Ectodermal cell (in vitro differentiated cells): Measurements from ENCODE around the gene PURA.

Experiments
- H3K27ac ChIP-seq: 2 replicates; pipeline ENCODE4 v1.7.0; 2013; ENCODE audit warnings: mild to moderate bottlenecking, low read depth, low read length; ENCODE audit not compliant: insufficient read depth, poor library complexity, severe bottlenecking
- H3K27me3 ChIP-seq: 2 replicates; pipeline ENCODE4 v1.7.0; 2013; ENCODE audit warnings: mild to moderate bottlenecking, low read length; ENCODE audit not compliant: insufficient read depth, control insufficient read depth, poor library complexity, severe bottlenecking
- H3K36me3 ChIP-seq: one replicate; pipeline ENCODE4 v1.7.0; 2013; ENCODE audit warnings: low read length; ENCODE audit not compliant: control insufficient read depth, insufficient read depth
- H3K4me1 ChIP-seq: one replicate; pipeline ENCODE4 v1.7.0; 2013; ENCODE audit warnings: low read length; ENCODE audit not compliant: control insufficient read depth, insufficient read depth
- H3K4me3 ChIP-seq: 2 replicates; pipeline ENCODE4 v1.7.0; 2013; ENCODE audit warnings: low read depth, low read length, control low read depth; ENCODE audit not compliant: insufficient read depth
- H3K9me3 ChIP-seq: 2 replicates; pipeline ENCODE4 v1.7.0; 2013; ENCODE audit warnings: mild to moderate bottlenecking, low read length, moderate library complexity; ENCODE audit not compliant: control insufficient read depth
- WGBS, 2 experiments: methylation state at CpG; one replicate each; pipeline ENCODE4 v1.1.7; 2013; ENCODE audit warnings: missing lambda C conversion rate in 2 of 2; 5-methylcytosine and 5-hydroxymethylcytosine counted together

PURA gene

DNA sequence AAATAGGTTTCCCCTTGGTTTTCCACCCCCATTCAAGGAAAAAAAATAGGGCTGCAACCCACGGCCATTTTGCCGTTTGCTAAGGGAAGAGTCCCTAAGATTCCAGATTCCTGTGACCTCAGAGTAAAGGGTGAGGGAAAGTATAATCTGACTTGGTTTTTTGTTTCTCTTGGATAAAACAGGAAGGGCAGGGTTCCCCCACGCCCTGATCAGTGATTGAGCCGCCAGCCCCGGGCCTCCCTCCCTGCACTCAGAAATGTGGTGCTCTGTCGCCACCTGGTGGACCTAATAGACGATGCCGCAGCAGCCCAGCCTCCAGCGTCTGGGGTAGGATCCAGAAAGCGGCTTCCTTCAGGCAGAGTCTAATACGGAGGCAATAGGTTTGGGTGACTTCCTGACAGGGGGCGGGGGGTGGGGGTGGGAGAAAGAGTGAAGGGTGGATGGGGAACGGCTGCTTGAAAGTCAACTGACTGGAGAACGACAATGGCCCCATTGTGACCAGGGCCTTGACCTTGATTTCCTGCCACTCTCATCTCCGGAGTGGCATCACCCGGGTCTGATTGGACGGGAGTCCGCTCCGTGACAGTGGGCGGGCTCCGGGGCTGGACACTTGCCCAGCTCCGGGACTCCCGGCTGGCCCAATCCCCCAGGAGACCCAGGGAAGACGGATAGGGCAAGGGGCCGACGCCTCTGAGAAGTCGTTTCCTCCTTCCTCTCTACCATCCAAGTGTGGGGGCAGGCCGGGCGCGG lies 43.3 kb downstream of the PURA start:
- H3K36me3 ChIP-seq = no peaks in the 10 kb centered on the region
- H3K4me3 ChIP-seq = no peak overlapping the region
- H3K9me3 ChIP-seq = no peaks in the 10 kb centered on the region
- peaks cover 16% of the 10 kb centered on the region for H3K27me3 ChIP-seq
- H3K27ac ChIP-seq = no peak overlapping the region
- 12 to 14% methylated on average over 30 of the region's 30 CpGs for WGBS, 2 experiments
- peaks cover 10% of the 10 kb centered on the region for H3K4me1 ChIP-seq

DNA sequence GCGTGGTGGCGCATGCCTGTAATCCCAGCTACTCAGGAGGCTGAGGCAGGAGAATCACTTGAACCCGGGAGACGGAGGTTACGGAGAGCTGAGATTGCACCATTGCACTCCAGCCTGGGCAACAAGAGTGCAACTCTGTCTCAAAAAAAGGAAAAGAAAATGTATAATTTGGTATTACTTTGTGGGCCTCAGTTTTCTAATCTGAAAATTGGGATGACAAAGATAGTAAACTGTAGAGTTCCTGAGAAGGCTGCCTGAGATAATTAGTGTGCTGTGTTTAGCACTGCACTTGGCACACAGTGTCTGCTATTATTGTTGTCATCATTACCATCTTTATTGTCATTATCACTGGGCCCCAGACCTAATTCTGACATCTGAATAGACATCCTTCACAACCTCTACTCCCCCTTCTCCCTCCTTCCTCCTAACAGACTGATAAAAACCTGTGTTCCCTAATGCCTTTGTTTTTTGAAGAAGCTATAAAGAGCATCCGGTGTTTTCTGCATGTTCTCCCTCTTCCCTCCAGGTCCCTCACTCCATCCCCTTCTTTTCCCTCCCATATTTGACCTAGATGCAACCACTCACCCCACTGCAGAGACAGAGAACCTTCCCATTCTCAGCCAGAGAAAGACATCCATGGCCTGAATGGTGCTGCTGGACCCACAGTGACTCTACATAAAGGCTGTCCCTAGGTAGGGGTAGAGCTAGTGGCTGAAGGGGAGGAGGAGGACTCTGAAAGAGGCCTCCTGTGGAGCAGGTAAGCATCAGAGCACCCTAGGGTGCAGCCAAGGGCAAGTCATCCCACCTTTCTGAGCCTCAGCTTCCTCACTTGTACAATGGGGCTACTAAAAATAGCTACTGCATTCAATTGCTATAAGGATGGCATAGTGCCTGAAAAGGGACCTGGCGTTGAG lies 45.4 kb downstream of the PURA start:
- no peak overlapping the region for H3K27ac ChIP-seq
- no peaks in the 10 kb centered on the region for H3K4me1 ChIP-seq
- H3K4me3 ChIP-seq = no peak overlapping the region
- H3K9me3 ChIP-seq = no peaks in the 10 kb centered on the region
- no peaks in the 10 kb centered on the region for H3K36me3 ChIP-seq
- WGBS, 2 experiments = 84 to 85% methylated on average over 6 of the region's 7 CpGs
- peaks cover 9% of the 10 kb centered on the region for H3K27me3 ChIP-seq

DNA sequence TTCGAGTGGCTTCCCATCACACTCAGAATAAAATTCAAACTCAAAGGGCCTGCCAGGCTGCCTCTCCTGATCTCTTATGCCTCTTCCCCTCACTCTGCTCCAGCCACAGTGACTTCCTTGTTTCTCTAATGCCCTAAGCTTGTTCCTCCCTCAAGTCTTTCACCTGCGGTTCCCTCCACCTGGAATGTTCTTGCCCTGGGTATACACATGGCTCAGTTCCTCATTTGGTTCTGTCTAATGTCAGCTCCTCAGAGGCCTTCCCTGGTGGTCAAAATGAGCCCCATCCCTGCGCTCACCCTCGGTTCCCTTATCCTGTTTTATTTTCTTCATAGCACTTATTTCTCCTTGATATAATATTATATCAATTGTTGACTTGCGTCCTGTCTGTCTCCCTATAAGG lies 48.4 kb downstream of the PURA start:
- 89 to 90% methylated on average over 5 of the region's 5 CpGs for WGBS, 2 experiments
- H3K4me3 ChIP-seq = no peak overlapping the region
- H3K36me3 ChIP-seq = no peaks in the 10 kb centered on the region
- peaks cover 9% of the 10 kb centered on the region for H3K27me3 ChIP-seq
- H3K27ac ChIP-seq = no peak overlapping the region
- H3K9me3 ChIP-seq = no peaks in the 10 kb centered on the region
- H3K4me1 ChIP-seq = no peaks in the 10 kb centered on the region

DNA sequence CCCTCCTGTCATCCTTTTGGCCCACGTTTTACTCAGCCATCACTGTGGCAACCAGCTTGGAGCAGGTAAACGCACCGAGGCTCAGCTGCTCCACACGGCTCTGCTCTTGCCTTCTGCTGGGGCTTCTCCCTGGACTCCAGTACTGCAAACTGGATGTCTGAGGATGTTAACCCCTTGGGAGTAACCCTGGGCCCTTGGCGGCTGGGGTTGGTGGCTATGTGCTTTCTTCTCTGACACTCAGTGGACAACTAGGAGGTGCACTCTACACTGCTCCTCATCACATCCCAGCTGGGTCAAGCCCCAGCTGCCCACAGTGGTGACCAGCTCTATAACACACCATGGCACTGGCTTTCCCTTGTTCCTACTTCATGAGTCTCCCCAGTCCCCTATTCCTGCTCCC lies 48.9 kb downstream of the PURA start:
- Histone ChIP-seq H3K9me3 (no peaks in the 10 kb centered on the region), H3K4me3 (no peak overlapping the region), H3K27ac (no peak overlapping the region), H3K4me1 (no peaks in the 10 kb centered on the region), H3K36me3 (no peaks in the 10 kb centered on the region), H3K27me3 (peaks cover 4% of the 10 kb centered on the region)
- WGBS, 2 experiments = 85 to 86% methylated on average over 5 of the region's 5 CpGs

DNA sequence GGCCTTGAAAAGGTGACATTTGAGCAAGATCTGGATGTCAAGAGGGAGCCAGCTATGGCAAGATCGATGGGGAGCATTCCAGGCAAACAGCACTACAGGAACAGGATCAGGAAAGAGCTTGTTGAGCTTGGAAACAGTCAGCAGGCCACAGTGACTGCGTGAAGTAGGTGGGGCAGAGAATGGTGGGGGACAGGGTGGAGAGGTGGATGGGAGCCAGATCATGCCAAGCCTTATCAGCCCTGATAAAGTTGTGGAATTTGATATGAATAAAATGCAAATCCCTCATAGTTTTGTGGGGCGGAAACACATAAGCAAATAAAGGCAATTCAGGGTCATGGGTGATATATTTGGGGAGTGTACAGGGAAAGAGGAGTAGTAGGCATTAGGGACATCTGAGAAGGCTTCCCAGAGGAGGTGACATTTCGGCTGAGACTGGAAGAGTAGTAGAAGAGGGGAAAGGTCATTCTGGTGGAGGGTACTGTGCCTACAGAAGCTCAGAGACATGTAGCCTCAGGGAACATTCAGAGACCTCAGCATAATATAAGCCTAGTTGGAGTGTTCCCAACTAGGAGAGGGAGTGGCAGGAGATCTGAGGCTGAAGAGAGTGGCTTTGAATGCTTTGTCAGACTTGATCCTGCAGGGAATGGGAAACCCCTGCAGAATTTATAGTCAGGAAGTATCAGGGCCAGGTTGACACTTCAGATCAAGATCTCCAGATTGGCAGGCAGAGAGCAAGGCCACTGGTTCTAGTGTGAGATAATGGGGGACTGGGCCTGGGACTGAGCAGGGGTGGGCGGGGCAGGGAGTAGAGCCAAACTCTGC lies 51.4 kb downstream of the PURA start:
- peaks cover 3% of the 10 kb centered on the region for H3K27me3 ChIP-seq
- H3K4me1 ChIP-seq = no peaks in the 10 kb centered on the region
- no peak overlapping the region for H3K27ac ChIP-seq
- no peaks in the 10 kb centered on the region for H3K9me3 ChIP-seq
- no peak overlapping the region for H3K4me3 ChIP-seq
- 85 to 88% methylated on average over 5 of the region's 5 CpGs for WGBS, 2 experiments
- no peaks in the 10 kb centered on the region for H3K36me3 ChIP-seq

DNA sequence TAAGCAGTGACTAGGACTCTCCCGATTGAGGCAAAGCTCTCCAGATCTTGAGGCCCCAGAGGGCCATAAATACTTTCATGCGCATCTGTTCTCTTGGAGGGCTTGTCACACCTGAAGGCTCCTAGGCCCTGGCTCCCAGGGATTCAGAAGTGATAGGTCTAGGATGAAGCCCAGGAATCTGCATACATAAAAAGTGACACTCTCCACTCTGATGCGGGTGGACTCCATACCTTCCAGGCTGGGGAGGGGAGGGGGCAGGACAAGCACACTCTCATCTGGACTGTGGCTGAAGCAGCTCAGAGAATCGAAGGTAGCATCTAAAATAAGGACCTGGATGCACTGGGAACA lies 52.0 kb downstream of the PURA start:
- no peaks in the 10 kb centered on the region for H3K9me3 ChIP-seq
- no peak overlapping the region for H3K27ac ChIP-seq
- H3K36me3 ChIP-seq = no peaks in the 10 kb centered on the region
- H3K27me3 ChIP-seq = no peaks in the 10 kb centered on the region
- WGBS, 2 experiments = 76 to 84% methylated on average over 4 of the region's 4 CpGs
- no peak overlapping the region for H3K4me3 ChIP-seq
- no peaks in the 10 kb centered on the region for H3K4me1 ChIP-seq

DNA sequence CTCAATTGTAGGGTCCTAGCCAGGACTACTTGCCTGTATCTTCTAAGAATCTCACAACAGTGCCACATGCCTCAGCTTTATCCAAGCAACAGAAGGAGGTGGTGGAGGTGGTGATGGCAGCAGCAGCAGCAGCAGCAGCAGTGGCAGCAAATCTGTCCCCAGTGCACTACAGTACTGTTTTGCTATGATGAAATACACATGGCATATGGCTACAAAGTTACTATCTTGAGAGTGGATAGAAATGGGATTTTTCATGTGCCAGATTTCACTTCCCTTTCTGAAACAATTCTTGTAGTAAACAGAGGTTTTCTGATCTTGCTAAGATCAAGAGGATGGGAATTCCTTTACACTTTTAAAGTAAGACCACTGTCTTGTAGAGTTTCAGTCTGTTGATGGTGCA lies 53.0 kb downstream of the PURA start:
- H3K4me1 ChIP-seq = no peaks in the 10 kb centered on the region
- no peaks in the 10 kb centered on the region for H3K9me3 ChIP-seq
- no peak overlapping the region for H3K27ac ChIP-seq
- no peak overlapping the region for H3K4me3 ChIP-seq
- H3K36me3 ChIP-seq = no peaks in the 10 kb centered on the region
- no peaks in the 10 kb centered on the region for H3K27me3 ChIP-seq

DNA sequence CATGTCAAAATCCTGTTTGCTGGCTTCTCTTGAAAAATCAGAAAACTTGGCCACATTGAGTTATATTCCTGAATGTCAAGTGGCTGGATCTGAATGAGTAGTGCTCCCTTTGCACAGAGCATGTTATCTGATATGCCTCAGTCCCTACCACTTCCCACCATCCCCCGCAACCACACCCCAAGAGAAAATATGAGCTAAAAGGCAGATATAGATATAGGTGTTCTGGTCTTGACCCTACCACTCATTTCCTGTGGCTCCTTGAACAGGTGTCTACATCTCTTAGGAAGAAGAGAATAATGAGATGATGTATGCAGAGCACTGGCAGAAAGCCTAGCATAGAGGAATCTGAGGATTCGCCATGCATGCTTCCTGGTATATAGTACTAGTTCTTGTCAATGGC lies 54.5 kb downstream of the PURA start:
- Histone ChIP-seq H3K9me3 (no peaks in the 10 kb centered on the region), H3K27ac (no peak overlapping the region), H3K36me3 (no peaks in the 10 kb centered on the region), H3K4me1 (no peaks in the 10 kb centered on the region), H3K4me3 (no peak overlapping the region), H3K27me3 (peaks cover 3% of the 10 kb centered on the region)
- WGBS, 2 experiments = 85 to 92% methylated on average over 1 to 2 of the region's 2 CpGs

DNA sequence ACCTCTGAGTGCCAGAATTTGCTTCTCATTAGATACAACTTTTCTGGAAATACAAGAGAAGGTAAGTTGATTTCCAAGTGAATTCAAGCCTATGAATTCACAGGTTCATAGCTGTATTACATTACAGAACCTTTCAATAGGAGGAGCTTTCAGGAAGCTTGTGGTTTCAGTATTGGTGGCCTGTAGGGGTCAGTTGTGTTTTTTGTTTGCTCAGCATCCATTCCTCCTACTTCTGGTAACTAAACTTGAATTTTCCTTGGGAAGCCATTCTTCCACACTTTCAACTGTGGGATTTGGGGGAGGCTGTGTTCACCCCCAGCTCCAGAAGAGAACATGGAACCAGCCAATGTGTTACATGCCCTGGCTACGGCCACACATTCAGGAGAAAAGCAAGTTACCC lies 55.5 kb downstream of the PURA start:
- peaks cover 9% of the 10 kb centered on the region for H3K27me3 ChIP-seq
- WGBS, 2 experiments = 91 to 93% methylated on average over 1 of the region's 1 CpG
- H3K27ac ChIP-seq = no peak overlapping the region

DNA sequence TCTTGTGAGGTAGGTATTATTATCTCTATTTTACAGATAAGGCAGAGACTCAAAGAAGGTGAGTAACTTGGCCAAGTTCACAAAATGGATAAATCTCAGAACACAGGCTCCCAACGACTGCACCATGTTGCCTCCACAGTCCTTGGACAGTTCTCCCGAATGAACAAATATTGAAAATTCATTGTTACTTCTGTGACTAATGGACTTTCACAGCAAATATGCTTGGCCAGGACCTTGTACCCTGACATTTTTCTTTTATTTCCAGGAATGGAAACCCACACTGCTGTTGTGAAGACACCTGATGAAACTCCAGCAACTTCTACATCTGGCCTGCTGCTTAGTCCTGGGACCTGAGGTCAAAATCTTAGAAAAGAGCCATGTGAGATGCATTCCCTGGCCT lies 58.6 kb downstream of the PURA start:
- H3K36me3 ChIP-seq = no peaks in the 10 kb centered on the region
- no peak overlapping the region for H3K4me3 ChIP-seq
- no peaks in the 10 kb centered on the region for H3K9me3 ChIP-seq
- H3K27ac ChIP-seq = no peak overlapping the region
- peaks cover 9% of the 10 kb centered on the region for H3K4me1 ChIP-seq
- WGBS, 2 experiments = 85 to 88% methylated on average over 2 of the region's 2 CpGs
- peaks cover 9% of the 10 kb centered on the region for H3K27me3 ChIP-seq

More for the DNA sequence above, 55.5 kb downstream of the PURA start:
- Histone ChIP-seq H3K36me3 (no peaks in the 10 kb centered on the region), H3K9me3 (no peaks in the 10 kb centered on the region), H3K4me1 (peaks cover 2% of the 10 kb centered on the region), H3K4me3 (no peak overlapping the region)
